HPDE6-E6E7 (cell line): ENCODE results near the gene LRRC45.
"Not testable (repeated sequence)": the region's sequence is repeated elsewhere in the genome, so short reads cannot be mapped to it uniquely, and the experiment has no call there.

Experiments used
- DNase-seq: peaks from one replicate; pipeline ENCODE4 v3.0.0; 2011; ENCODE audit warnings: missing footprints; ENCODE audit errors: extremely low spot score

Gene LRRC45

GRCh38 chr17:82022981-82023446 lies at the start of gene LRRC45:
LRRC45 (plus strand) TSS chr17:82023305; CDS start chr17:82023644, 339 bp downstream.
- DNase-seq: peak; percentile 98

DNA sequence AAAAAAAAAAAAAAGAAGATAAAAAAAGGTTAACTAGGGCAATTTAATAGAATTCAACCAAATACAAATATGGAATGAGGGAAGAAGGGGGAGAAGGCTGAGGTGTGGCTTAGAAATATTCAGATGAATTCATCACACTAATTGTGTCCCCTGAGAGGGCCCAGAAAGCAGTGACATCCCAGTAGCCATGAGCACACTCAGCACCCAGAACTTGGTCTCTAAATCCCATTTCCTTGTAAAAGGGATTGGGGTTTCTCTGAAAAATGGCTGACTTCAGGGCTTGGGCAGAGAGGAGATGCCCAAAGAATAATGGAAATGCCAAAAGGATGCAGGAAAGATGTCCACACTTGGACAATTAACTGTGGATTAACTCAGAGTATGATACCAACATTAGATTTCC lies 49.7 kb upstream of the LRRC45 start:
- DNase-seq: no peak

GRCh38 chr17:81976332-81977210 lies 46.5 kb upstream of the LRRC45 start:
- no peak for DNase-seq

DNA sequence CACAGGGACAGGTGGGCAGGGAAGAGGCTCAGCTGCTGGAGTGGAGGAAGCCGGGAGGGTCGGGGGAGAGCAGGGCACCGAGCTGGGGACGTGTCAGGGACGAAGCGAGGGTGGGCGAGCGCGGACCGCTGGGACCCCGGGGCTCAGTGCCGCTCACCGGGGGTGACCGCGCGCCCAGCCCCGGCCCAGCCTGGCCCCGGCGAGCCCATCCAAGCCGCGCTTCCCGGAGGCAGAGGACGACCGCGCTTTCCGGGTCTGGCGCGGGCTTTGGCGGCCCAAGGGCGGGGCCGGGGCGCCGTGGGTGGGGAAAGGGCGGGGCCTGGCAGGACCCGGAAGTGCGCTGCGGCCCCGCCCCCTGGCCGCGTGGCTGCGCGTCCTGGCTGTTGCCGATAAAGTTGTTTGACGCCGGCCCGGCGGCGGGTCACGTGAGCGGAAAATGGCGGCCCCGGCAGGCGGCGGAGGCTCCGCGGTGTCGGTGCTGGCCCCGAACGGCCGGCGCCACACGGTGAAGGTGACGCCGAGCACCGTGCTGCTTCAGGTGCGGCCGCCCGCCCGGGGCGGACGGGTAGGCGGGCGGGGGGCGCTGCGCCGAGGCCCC lies 45.8 kb upstream of the LRRC45 start, which contains the start of gene ASPSCR1:
Gene ASPSCR1 (plus strand): TSS at position 419 of the 598 bp plus-strand sequence. CDS start 18 bp downstream, at position 437.
- DNase-seq: peak; percentile 80

GRCh38 chr17:81978524-81979298 lies 44.4 kb upstream of the LRRC45 start:
- no peak for DNase-seq

DNA sequence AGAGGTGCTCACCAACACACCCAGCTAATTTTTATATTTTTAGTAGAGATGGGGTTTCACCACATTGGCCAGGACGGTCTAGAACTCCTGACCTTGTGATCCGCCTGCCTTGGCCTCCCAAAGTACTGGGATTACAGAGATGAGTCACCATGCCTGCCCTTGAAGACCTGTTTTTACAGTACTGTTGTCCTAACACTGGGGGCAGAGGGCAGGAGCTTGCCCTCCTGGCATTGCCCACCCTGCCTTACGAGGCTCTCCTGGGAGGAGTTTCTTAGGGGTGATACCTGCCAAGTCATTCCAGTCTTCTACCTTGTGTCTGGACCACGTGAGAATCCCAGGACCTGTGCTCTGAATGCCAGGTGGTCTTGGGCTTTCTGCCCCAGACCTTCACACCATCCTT lies 43.0 kb upstream of the LRRC45 start:
- no peak for DNase-seq

DNA sequence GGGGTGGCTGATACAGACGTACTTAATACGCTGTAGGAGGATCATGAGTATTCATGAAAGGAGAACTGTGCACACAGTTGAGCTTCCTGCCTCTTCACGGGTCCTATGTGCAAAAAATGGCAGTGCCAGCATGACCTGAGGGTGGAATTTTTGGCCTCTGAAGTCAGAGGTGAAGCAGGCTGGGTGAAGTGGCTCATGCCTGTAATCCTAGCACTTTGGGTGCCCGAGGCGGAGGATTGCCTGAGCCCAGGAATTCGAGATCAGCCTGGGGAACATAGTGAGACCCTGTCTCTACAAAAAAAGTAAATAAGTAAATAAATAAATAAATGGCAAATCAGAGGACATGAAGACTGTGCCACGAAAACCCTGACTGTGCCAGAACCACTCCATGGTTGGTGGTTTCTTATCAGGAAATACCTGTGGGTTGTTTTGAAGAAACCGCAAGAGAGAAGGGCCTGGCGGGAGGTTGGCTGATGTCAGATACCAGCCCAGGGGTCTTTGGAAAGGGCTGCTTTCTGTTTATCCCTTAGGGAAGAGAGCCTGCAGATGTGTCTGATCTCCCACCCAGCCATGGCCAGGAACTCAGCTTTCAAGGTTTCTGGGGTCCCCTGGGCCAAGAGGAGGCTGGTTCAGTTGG lies 42.3 kb upstream of the LRRC45 start:
- DNase-seq: no peak

GRCh38 chr17:81981511-81981910 lies 41.6 kb upstream of the LRRC45 start:
- DNase-seq: not testable (repeated sequence)

DNA sequence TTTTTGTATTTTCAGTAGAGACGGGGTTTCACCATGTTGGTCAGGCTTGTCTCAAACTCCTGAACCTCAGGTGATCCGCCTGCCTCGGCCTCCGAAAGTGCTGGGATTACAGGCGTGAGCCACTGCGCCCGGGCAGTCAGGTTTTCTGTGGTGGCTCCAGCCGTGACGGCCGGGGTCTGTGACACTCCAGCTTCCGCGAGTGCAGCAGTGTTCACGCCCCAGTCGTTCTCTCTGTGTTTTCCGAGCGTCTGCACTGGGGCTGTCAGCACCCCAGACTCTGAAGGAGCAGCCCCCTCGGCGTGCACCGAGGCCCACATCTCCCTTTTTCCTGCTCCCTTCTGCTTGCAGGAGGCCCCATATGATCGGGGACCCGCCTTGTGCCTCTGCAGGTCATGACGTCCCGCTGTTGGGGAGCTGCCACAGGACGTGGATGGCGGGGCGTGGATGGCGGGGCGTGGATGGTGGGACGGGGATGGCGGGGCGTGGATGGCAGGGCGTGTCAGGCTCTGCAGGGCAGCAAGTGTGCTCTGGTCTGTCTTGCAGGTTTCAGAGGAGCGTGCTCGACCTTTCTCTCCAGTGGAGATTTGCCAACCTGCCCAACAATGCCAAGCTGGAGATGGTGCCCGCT lies 40.0 kb upstream of the LRRC45 start:
- no peak for DNase-seq

GRCh38 chr17:81983639-81984373 lies 39.3 kb upstream of the LRRC45 start:
- no peak for DNase-seq

- DNase-seq: no peak
These were observed 38.2 kb upstream of the LRRC45 start for GRCh38 chr17:81984773-81985410.

DNA sequence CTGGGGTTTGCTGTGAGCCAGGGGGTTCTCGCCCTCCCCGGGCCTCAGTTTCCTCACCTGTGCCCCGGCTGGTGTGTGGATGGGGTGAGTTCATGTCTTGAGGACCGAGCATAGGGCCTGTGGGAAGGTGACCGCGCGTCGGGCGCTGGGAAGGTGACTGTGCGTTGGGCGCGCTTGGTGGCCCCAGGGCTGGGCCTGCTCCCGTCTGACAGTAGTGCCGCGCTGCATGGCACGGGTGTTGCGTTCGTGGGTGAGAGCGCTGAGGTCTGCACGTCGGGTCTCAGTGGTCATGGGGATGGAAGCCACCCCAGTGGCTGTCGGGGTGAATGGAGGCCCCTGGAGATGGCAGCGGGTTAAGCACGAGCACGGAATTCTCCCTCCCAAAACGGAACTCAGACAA lies 36.5 kb upstream of the LRRC45 start:
- no peak for DNase-seq

DNA sequence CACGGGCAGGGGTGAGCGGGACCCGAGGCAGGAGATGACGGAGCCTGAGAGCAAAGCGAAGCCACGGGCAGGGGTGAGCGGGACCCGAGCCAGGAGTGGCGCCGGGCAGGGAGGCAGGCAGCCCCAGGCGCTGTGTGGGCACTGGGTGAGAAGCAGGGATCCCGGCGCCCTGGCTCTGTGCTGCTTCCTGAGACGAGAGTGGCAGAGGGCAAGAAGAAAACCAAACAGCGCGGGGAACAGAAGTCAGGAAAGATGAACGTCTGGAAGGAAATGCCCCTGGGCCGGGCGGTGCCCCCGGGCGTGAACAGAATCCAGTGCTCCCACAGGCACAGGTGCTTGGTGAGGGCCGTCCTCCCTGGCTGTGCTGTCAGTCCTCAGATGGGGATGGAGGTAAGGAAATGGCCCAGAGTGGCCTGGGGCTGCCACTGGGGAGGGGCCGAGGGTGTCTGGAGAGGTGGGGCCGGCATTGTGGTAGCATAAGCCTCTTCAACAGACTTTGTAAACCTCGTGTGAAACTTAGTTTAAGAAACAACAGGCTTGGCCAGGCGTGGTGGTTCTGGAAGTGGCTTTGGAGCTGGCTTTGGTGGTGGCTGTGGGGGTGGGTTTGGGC lies 35.8 kb upstream of the LRRC45 start:
- no peak for DNase-seq

DNA sequence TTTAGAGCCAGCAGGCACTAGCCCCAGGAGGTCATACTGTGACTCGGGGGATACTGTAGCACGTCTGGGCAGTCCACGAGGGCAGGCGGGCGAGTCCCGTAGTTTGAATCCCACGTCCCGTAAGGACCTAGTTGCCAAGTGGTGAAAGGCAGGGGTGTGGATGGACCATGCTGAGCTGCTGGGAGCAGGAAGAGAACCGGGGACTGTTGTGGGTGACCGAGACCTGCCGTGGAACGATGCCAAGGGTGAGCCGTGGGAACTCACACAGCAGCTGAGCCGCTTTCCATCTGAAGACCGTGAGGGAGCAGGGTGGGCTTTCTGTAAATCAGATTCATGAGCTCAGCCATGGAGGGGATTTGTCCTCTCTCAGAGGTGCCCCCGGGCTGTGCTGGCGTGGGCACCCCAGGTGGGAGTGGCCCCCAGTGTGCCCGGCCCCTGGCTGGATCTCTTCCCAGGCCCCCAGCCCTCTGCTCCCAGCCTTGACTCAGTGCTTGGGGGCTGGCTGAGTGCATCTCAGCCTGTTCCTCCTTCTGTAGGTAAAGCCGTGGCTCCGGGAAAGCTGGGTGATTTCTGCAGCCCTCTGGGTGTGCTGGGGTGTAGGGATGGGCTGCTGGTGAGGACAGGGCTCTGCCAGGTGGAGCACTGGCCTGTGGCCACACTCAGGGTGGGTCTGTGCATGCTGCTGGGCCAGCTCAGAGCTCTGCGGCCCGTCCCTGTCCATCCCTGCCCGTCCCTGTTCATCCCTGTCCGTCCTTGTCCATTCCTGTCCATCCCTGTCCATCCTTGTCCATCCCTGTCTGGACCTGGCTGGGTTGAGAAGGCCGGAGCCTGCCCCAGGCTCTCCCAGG lies 32.0 kb upstream of the LRRC45 start:
- DNase-seq: peak; percentile 56

DNA sequence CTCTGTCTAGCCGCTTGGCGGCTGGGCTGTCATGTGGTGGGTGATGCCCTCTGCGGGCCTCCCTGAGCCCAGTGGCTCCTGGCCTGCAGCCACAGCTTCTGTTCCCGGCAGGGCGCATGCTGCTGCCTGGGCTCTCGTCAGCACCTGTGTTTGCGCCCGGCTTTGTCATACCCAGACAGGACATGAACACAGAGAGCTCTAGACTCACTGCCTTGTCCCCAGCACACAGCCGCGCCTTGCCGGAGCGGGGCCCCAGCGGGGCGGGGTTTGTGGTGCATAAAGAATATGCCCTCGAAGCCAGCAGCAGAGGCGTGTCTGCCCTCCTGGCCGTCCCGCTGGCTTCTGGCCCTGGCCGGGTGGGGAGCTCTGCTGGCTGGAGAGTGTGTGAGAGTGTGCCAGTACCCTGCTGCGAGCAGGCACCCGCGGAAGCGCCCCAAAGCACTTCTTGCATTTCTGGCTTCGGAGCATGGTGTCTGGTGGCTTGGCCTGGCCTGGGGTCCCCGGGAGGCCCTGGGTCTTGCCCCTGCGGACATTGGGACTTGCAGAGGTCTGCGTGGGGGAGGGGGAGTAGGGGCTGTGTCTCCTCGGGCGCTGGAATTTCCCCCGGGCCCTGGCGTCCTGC lies 31.3 kb upstream of the LRRC45 start:
- DNase-seq: peak; percentile 80

GRCh38 chr17:81992306-81993102 lies 30.6 kb upstream of the LRRC45 start:
- no peak for DNase-seq
